ENCODE results near the gene TRIM3.

TRIM3 gene

GRCh38 chr11:6401464-6401863, 72.3 kb downstream of the TRIM3 start:
- no peak for TF ChIP-seq POLR2AphosphoS5 (IDR thresholded peaks at IDR 0.05; ENCODE audit: low read depth, low read length)
- no peak for TF ChIP-seq REST (IDR thresholded peaks at IDR 0.05; ENCODE audit: insufficient read depth in 1 of 2, low read depth in 2 of 2, low read length in 2 of 2)
- no peak for TF ChIP-seq FOXP2 (optimal IDR thresholded peaks at IDR 0.05; ENCODE audit: borderline replicate concordance, extremely low read depth, extremely low read length, insufficient read depth)
- no peak for TF ChIP-seq SIN3A (IDR thresholded peaks at IDR 0.05; ENCODE audit: borderline replicate concordance, insufficient read depth, low read length)
- TF ChIP-seq TAF1 (IDR thresholded peaks at IDR 0.05; ENCODE audit: borderline replicate concordance, insufficient read depth, low read length): no peak

- TF ChIP-seq SIN3A (IDR thresholded peaks at IDR 0.05; ENCODE audit: borderline replicate concordance, insufficient read depth, low read length): no peak
- no peak for TF ChIP-seq TAF1 (IDR thresholded peaks at IDR 0.05; ENCODE audit: borderline replicate concordance, insufficient read depth, low read length)
- no peak for TF ChIP-seq POLR2AphosphoS5 (IDR thresholded peaks at IDR 0.05; ENCODE audit: low read depth, low read length)
- no peak for TF ChIP-seq REST (IDR thresholded peaks at IDR 0.05; ENCODE audit: insufficient read depth in 1 of 2, low read depth in 2 of 2, low read length in 2 of 2)
- no peak for TF ChIP-seq FOXP2 (optimal IDR thresholded peaks at IDR 0.05; ENCODE audit: borderline replicate concordance, extremely low read depth, extremely low read length, insufficient read depth)
Observed at GRCh38 chr11:6400431-6401345, 73.1 kb downstream of the TRIM3 start.
